HG03025 (cell line): ENCODE data around the gene ELP4.

Source experiments
- ATAC-seq: cut with Tn5 transposase; IDR thresholded peaks from one replicate; pipeline ENCODE4 v1.9.1; 2021; ENCODE audit warnings: mild to moderate bottlenecking, moderate library complexity; ENCODE audit not compliant: unreplicated experiment, low FRiP score

The ELP4 gene

GRCh38 chr11:31819621-31820437 lies 310.3 kb downstream of the ELP4 start:
- ATAC-seq = no peak

DNA sequence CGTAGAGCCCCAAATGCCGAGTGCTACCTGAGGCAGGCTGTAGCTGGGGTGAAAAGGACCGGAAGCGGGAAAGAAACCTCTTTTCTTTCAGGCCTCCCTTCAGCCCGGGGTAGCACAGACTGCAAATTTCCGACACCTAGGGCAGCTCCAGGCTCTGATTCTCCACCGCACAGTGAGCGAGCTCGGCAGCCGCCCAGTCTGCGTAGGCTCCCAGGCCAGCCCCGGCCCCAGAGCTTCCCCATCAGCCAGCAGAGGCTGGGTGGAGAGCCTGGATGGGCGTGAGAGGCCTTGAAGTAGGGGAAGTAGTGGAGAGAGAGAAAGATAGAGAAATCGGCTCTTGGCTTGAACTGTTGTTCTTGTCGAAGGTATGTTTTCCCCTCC lies 310.9 kb downstream of the ELP4 start:
- ATAC-seq = no peak

DNA sequence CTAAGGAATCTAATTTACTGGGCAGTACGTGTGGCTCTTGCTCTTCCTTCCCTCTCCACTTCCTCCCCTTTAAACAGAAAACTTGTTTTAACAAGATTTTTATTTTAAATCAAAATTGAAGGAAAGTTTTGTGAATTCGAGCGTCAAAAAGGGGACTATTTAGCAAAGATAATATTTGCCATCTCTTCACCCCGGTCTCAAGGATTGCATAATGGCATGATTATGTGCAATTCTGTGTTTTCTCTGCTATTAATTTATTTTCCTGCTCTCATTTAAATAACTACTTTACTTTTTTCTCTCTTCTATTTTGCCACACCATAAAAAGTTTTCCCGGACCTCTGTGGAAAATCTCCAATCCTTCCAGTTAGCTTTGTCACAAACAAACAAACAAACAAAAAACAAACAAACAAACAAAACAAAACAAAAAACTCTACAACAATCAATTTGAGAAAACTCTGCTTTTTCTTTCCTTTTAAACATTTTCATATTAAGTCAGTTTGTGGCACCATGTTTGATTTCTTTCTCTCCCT lies 311.7 kb downstream of the ELP4 start:
- no peak for ATAC-seq

DNA sequence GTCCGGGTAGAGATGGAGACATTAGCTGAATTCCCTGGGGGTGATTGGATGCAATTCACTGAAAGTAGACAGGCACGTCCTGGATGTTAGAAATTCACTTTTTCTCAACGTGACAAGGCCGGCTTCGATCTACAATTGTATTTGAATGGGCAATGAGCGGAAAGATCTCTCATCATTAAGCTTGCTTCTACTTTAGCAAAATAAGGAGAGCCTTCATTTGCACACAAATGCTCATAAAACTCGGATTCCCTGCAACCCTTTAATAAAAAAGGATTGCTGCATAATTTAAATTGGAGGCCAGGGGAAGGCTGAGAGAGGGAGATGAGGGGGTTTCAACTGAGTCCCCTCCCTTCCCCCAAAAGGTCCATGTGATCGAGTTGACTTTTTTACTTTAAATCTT lies 312.2 kb downstream of the ELP4 start:
- ATAC-seq = no peak

DNA sequence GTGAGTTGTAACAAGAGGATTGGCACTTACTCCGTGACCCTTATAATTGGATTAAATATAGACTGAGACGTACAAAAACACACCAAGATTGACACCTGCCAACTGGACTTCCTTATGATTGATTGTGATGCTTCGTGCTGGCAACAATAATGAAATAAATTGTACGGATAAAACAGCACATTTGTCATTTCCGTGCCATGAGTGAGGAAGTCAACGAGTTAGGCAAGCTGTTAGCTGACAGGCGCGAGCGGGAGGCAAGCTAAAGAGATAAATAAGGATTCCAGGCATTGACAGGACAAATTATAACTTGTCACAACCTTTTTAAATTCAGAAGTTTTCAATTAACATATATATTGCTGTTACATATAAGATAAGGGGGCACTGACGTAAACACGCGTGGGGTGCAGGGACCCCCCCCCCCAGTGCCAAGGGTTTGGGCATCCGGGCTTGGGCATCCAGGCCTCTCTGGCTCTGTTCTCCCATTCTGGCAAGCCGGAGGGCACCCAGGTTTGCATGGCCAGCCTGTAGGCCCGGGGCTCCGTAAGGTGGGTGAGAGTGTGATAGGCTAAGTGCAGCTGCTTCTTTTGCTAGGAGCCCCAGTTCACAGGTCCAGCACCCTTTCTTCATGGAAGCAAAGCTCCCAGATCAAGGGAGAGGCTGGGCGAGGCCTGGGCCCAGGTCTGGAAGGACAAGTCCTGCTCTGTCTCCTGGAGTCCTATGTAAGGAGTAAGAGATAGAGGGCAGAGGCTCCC lies 312.8 kb downstream of the ELP4 start:
- ATAC-seq = no peak

- ATAC-seq = no peak
These were observed 313.5 kb downstream of the ELP4 start for GRCh38 chr11:31822927-31823643.

- ATAC-seq = no peak
These were observed 314.2 kb downstream of the ELP4 start for GRCh38 chr11:31823644-31824331.

DNA sequence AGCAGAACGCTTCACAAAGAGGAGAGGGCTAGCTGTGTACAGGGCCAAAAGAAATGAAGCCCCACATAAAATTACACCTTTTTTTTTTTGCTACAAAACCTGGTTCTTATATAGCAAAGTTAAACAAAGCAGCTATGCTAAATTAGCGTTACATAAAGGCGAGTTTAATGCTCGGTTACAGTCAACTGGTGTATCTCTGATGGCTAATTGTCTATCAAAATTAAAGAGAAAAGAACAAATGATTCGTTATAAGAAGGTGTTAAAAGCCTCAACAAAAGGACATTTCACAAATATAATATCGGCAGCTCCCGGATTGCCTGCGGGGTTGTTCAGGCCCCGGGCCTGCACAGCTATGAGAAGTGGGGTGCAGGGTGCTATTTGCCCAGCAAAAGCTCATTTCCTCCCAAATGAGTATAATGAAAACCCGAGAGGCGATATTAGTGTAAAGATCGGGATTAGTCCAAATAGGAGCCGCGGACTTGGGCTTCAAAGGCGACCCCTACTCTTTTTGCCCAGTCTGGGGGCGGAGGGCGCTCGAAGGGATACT lies 314.8 kb downstream of the ELP4 start:
- no peak for ATAC-seq

GRCh38 chr11:31824879-31825837 lies 315.6 kb downstream of the ELP4 start:
- no peak for ATAC-seq

DNA sequence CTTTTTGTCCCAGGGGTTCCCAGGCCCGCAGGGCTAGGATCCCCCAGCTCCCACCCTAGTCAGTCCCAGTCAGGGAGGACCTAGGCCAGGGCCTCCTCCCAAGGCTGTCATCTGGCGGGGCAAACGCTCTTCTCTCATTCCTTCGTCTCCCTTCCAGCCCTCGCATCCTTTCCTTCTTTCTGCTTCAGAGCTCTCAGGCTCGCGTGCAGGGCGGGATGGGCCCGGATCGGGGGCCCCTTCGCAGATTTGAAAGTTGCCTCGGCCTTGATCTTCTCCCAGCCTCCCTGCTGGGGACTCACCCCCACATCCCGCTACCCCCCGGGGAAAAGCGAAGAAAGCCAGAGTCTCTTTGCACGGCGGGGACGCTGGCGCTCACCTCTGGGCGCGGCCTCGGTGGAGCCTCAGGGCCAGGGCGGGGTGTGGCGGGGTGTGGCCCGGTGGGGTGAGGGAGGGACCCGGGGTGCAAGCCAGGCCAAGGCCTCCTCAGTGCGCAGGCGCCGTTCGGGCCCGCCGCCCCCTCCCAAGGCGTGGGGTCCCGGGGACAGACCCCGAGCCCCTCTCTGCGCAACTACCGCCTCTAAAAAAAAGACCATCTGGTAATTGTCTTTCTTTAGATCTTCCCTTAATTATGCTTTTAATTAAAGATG lies 316.4 kb downstream of the ELP4 start:
- no peak for ATAC-seq

DNA sequence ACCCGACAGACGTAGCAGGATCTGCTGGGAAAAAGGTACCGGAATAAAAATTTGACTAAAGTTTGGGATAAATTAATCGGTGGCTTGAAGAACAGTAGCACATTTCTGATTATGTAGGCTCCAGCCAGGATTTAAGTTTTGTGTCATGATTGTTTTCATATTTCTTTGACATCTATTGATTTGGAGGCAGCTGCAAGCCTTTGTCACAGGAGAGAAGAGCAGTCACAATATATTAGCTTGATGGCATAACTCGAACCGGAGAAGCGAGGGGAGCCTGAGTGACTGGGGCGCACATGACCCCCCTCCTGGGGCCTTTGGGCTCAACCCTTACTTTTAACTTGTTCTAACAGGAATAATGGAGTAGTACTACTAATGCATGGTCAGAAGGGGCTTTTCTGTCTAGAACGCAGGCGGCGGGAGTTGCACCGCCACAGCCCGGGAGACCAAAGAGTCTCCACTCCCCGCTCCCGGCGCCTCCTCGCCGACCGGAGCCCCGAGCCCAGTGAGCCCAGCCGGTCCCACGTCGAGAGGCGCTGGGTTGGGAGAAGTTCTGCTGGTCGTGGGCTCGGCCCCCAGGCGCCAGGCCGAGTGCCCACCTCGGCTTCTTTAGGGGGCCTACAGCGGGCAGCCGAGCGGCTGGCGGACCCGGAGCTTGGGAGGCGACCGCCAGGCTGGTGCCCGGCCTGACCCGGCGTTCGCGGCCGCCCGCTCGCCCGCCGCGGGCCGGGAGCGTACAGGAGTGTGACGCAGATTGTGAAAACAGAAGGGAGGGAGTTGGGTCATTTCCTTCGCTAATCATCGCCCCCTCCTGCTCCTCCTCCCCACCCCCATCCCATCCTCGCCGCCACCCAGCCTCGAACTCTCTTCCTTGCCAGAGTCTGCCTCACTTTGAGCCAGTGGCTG lies 317.2 kb downstream of the ELP4 start:
- ATAC-seq = no peak

- no peak for ATAC-seq
These were observed 318.1 kb downstream of the ELP4 start for GRCh38 chr11:31827455-31828206.

GRCh38 chr11:31828217-31828616 lies 318.6 kb downstream of the ELP4 start:
- ATAC-seq = no peak

DNA sequence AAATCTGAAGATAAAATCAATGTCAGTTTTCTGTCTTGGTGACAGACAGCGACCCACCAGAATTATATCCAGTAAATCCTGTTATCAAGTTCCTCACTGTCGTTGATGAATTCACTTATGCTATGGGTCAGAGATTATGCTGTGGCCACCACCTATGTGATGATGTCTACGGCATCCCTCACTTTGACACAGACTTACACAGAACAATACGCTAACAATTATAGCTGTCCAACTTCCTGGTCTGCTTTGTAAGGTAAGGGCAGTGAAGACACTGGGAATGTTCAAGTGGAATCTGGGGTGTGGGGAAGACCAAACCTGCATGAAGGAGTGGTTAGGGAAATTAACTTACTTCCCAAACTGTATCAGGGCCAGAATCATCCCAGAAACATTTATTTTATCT lies 320.8 kb downstream of the ELP4 start:
- no peak for ATAC-seq

GRCh38 chr11:31834237-31834636 lies 324.7 kb downstream of the ELP4 start:
- ATAC-seq = no peak
